Measurements from ENCODE around the gene NLN.
"Not testable (repeated sequence)": the region's sequence is repeated elsewhere in the genome, so short reads cannot be mapped to it uniquely, and the experiment has no call there.

NLN gene

GRCh38 chr5:65833780-65834179, 111.8 kb downstream of the NLN start:
- Histone ChIP-seq H4K20me1 (ENCODE audit: insufficient read depth) (no peaks in the 10 kb centered on the region), H3K4me1 (ENCODE audit: low read depth, poor library complexity, severe bottlenecking) (no peaks in the 10 kb centered on the region), H3K9ac (no peak overlapping the region), H3K36me3 (ENCODE audit: insufficient read depth) (no peaks in the 10 kb centered on the region), H3K4me2 (no peak overlapping the region), H3K27ac (no peak overlapping the region), H3K4me3 (IDR thresholded peaks at IDR 0.05; ENCODE audit: insufficient read depth, low read depth, low read length) (no peak overlapping the region), H2AFZ (ENCODE audit: low read depth) (no peak overlapping the region), H3K27me3 (ENCODE audit: insufficient read depth, low read depth) (no peaks in the 10 kb centered on the region), H3K79me2 (ENCODE audit: insufficient read depth, low read depth) (no peaks in the 10 kb centered on the region)
- no peak for TF ChIP-seq CTCF (conservative IDR thresholded peaks at IDR 0.05; ENCODE audit: low read depth, low read length)

DNA sequence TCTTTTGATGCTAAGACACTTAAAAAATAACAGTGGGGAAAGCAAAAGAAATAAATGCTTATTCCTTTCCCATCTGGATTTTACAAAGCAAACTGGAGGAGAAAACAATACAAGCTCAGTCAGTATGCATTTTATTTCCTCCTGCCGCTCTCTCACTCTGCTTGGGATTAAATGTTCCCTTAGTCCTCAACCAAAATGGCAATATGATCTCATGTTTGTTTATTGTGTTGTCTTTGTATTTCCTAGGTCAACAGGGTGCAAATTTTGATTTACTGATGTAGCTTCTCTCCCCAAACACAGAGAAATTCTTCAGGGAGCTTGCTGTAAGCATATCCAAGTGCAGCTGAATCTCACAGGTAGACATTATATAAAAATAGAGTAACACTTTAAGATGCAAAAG, 112.3 kb downstream of the NLN start:
- no peak for TF ChIP-seq CTCF (conservative IDR thresholded peaks at IDR 0.05; ENCODE audit: low read depth, low read length)
- Histone ChIP-seq H2AFZ (ENCODE audit: low read depth) (no peak overlapping the region), H3K27me3 (ENCODE audit: insufficient read depth, low read depth) (no peaks in the 10 kb centered on the region), H3K36me3 (ENCODE audit: insufficient read depth) (no peaks in the 10 kb centered on the region), H3K4me1 (ENCODE audit: low read depth, poor library complexity, severe bottlenecking) (no peaks in the 10 kb centered on the region), H4K20me1 (ENCODE audit: insufficient read depth) (no peaks in the 10 kb centered on the region), H3K9ac (no peak overlapping the region), H3K4me3 (IDR thresholded peaks at IDR 0.05; ENCODE audit: insufficient read depth, low read depth, low read length) (no peak overlapping the region), H3K27ac (no peak overlapping the region), H3K79me2 (ENCODE audit: insufficient read depth, low read depth) (no peaks in the 10 kb centered on the region), H3K4me2 (no peak overlapping the region)

DNA sequence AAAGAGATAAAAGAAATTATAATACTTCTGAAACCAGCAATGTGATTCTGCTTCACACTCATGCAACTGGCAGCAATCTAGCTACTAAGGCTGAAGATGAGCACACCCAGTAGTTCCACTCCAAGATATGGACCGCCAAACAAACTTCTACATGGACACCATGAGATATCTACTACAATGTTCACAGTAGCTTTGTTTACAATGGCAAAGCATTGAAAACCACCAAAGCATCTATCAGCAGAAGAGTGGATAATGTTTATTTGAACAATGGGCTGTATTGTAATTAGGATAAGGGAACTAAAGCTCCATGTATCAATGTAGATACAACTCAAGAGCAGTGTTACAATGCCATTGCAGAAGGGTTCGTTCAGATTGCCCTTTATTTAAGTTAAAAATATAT, 113.2 kb downstream of the NLN start:
- Histone ChIP-seq H3K27ac (no peak overlapping the region), H2AFZ (ENCODE audit: low read depth) (no peak overlapping the region), H3K4me1 (ENCODE audit: low read depth, poor library complexity, severe bottlenecking) (no peaks in the 10 kb centered on the region), H3K9ac (no peak overlapping the region), H4K20me1 (ENCODE audit: insufficient read depth) (no peaks in the 10 kb centered on the region), H3K27me3 (ENCODE audit: insufficient read depth, low read depth) (no peaks in the 10 kb centered on the region), H3K79me2 (ENCODE audit: insufficient read depth, low read depth) (no peaks in the 10 kb centered on the region), H3K36me3 (ENCODE audit: insufficient read depth) (no peaks in the 10 kb centered on the region), H3K4me2 (no peak overlapping the region), H3K4me3 (IDR thresholded peaks at IDR 0.05; ENCODE audit: insufficient read depth, low read depth, low read length) (no peak overlapping the region)
- TF ChIP-seq CTCF (conservative IDR thresholded peaks at IDR 0.05; ENCODE audit: low read depth, low read length), result no peak

- Histone ChIP-seq H3K27me3 (ENCODE audit: insufficient read depth, low read depth) (no peaks in the 10 kb centered on the region), H3K79me2 (ENCODE audit: insufficient read depth, low read depth) (no peaks in the 10 kb centered on the region), H2AFZ (ENCODE audit: low read depth) (no peak overlapping the region), H3K36me3 (ENCODE audit: insufficient read depth) (no peaks in the 10 kb centered on the region), H3K27ac (no peak overlapping the region), H3K4me2 (no peak overlapping the region), H3K4me1 (ENCODE audit: low read depth, poor library complexity, severe bottlenecking) (no peaks in the 10 kb centered on the region), H3K9ac (no peak overlapping the region), H4K20me1 (ENCODE audit: insufficient read depth) (no peaks in the 10 kb centered on the region), H3K4me3 (IDR thresholded peaks at IDR 0.05; ENCODE audit: insufficient read depth, low read depth, low read length) (no peak overlapping the region)
- TF ChIP-seq CTCF (conservative IDR thresholded peaks at IDR 0.05; ENCODE audit: low read depth, low read length), result no peak
Measured at GRCh38 chr5:65837139-65837538, 115.1 kb downstream of the NLN start.

DNA sequence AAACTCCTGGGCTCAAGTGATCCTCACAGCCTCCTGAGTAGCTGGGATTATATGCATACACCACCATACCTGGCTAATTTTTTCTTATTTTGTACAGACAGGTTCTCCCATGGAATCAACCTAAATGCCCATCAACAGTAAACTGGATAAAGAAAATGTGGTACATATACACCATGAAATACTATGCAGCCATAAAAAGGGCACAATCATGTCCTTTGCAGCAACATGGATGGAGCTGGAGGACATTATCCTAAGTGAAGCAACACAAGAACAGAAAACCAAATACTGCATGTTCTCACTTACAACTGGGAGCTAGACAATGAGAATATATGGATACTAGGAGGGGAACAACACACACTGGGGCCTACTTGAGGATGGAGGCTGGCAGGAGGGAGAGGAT, 117.2 kb downstream of the NLN start:
- H3K4me2 ChIP-seq; H3K27ac ChIP-seq; H3K27me3 ChIP-seq (ENCODE audit: insufficient read depth, low read depth); H2AFZ ChIP-seq (ENCODE audit: low read depth); H4K20me1 ChIP-seq (ENCODE audit: insufficient read depth); H3K4me1 ChIP-seq (ENCODE audit: low read depth, poor library complexity, severe bottlenecking); H3K4me3 ChIP-seq (IDR thresholded peaks at IDR 0.05; ENCODE audit: insufficient read depth, low read depth, low read length); H3K36me3 ChIP-seq (ENCODE audit: insufficient read depth); H3K79me2 ChIP-seq (ENCODE audit: insufficient read depth, low read depth); H3K9ac ChIP-seq: not testable (repeated sequence)

Data from KMS-11 (cell line).